Skeletal muscle satellite cell (primary cell): ENCODE results near the gene HEBP2.
"Not testable (repeated sequence)": the region's sequence is repeated elsewhere in the genome, so short reads cannot be mapped to it uniquely, and the experiment has no call there.

Experiments used
- H3K27me3 ChIP-seq: 2 replicates; pipeline ENCODE4 v1.7.0; 2013; ENCODE audit warnings: low read length; ENCODE audit not compliant: control insufficient read depth, insufficient read depth
- H3K36me3 ChIP-seq: 2 replicates; pipeline ENCODE4 v1.7.0; 2013; ENCODE audit warnings: mild to moderate bottlenecking, control low read depth, low read length; ENCODE audit not compliant: insufficient read depth
- H3K4me1 ChIP-seq: 2 replicates; pipeline ENCODE4 v1.7.0; 2013; ENCODE audit warnings: low read length; ENCODE audit not compliant: control insufficient read depth, insufficient read depth
- H3K4me2 ChIP-seq: 2 replicates; pipeline ENCODE4 v1.7.0; 2013; ENCODE audit warnings: mild to moderate bottlenecking, low read length
- H3K4me3 ChIP-seq: 2 replicates; pipeline ENCODE4 v1.7.0; 2013; ENCODE audit warnings: low read length
- H3K9ac ChIP-seq: 2 replicates; pipeline ENCODE4 v1.7.0; 2013; ENCODE audit warnings: mild to moderate bottlenecking, low read depth, low read length, moderate library complexity
- H3K9me3 ChIP-seq: replicated peaks from 2 replicates; pipeline ENCODE4 v1.7.0; 2013; ENCODE audit warnings: mild to moderate bottlenecking, control low read depth, low read length

Gene HEBP2

GRCh38 chr6:138417493-138418117 is 13.6 kb downstream of the HEBP2 start:
- Histone ChIP-seq H3K36me3 (peaks cover 17% of the 10 kb centered on the region), H3K9me3 (no peaks in the 10 kb centered on the region), H3K9ac (no peak overlapping the region), H3K4me3 (no peak overlapping the region), H3K4me1 (peaks cover 6% of the 10 kb centered on the region), H3K4me2 (no peak overlapping the region), H3K27me3 (no peaks in the 10 kb centered on the region)

DNA sequence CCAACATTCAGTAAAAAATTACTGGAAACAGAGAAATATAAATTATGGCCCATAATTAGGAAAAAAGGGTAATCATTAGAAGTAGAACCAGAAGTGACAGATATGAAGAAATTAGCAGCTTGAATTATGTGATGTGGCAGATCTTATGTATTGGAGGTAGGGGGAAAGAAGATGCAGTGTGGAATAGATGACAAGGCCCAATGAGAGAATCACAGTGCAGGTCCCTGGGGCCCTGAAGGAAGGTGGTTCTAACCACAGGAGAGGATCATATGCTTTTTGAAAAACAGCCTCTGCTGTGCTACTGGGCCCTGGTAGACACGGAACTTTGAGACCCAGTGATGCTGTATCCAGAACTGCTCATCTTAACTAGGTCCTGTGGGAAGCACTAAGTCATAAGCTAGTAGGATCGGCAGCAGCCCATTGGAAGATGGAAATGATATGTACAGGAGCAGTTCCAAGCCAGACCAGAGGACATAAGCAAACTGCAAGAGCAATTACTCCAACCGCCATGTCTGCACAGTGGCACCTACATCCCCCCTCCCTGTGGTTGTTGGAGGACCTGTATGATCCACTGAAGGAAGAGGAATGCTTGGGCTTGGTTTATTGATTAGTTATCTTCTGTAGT is 14.2 kb downstream of the HEBP2 start:
- no peaks in the 10 kb centered on the region for H3K27me3 ChIP-seq
- H3K9me3 ChIP-seq = no peaks in the 10 kb centered on the region

DNA sequence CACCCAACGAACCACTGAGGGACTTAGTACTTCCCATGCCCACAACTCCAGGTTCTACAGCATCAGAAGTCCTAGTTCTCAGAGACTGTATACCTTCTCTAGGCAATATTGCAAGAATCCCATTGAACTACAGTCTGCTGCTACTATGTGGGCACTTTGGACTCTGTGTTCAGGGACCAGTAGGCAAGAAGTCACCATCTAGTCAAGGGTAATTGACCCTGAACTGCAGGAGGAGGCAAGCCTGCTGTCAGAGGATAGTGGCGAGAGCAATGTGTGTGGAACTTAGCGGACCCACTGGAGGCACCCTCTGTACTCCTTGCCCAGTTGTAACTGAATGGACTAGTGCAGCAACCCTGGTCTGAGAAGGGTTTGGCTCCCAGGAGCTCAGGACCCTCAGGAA is 15.7 kb downstream of the HEBP2 start:
- Histone ChIP-seq H3K4me2 (no peak overlapping the region), H3K9ac (no peak overlapping the region)

More for the DNA sequence above, 14.2 kb downstream of the HEBP2 start:
- peaks cover 9% of the 10 kb centered on the region for H3K4me1 ChIP-seq
- no peak overlapping the region for H3K4me2 ChIP-seq
- H3K4me3 ChIP-seq = no peak overlapping the region
- no peak overlapping the region for H3K9ac ChIP-seq
- peaks cover 10% of the 10 kb centered on the region for H3K36me3 ChIP-seq

DNA sequence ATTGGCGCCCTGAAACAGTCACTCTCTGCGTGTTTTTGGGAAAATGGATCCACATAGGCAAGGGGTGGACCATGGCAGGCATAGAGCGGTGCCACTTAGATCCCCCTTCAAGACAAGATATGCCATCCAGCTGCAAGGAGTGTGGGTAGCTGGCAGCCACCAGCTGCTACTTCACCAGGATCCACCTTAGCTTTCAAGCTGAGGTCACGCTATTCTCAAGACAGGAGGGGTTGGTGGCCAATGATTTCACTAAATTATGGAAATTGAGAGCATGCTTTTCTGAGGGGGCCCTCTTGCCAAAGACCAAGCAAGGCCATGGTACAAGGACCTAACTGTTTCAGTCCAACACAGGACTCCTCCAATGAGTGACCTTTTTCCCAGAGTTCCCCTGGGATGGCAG is 16.3 kb downstream of the HEBP2 start:
- Histone ChIP-seq H3K4me1 (peaks cover 4% of the 10 kb centered on the region), H3K9me3 (no peaks in the 10 kb centered on the region), H3K36me3 (no peaks in the 10 kb centered on the region), H3K4me3 (no peak overlapping the region), H3K4me2 (no peak overlapping the region), H3K27me3 (no peaks in the 10 kb centered on the region), H3K9ac (no peak overlapping the region)

More for the DNA sequence above, 15.7 kb downstream of the HEBP2 start:
- Histone ChIP-seq H3K4me3 (no peak overlapping the region), H3K9me3 (no peaks in the 10 kb centered on the region), H3K36me3 (no peaks in the 10 kb centered on the region), H3K4me1 (peaks cover 10% of the 10 kb centered on the region), H3K27me3 (no peaks in the 10 kb centered on the region)

DNA sequence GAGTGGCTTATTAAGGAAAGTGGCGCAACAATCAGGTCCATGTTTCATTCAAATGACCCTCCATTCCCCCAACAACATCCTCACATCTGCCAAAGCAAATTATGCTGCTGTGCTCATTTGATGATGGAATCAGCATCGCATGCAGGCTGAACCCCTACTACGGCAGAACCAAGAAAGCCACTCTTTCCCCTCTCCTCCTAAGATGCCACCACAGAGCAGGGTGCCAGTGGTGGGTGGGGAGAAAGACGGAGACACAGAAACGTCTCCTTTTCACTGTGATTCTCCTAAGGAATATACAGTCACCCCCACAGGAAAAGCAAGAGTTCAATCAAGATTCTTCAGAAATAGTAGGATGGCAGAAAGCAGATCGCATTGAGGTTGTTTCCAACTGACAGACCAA is 17.1 kb downstream of the HEBP2 start:
- Histone ChIP-seq H3K4me2 (no peak overlapping the region), H3K36me3 (no peaks in the 10 kb centered on the region), H3K9ac (no peak overlapping the region), H3K4me3 (no peak overlapping the region), H3K9me3 (no peaks in the 10 kb centered on the region), H3K27me3 (no peaks in the 10 kb centered on the region), H3K4me1 (peaks cover 4% of the 10 kb centered on the region)

- Histone ChIP-seq H3K36me3 (peaks cover 3% of the 10 kb centered on the region), H3K27me3 (no peaks in the 10 kb centered on the region)
Observed at GRCh38 chr6:138421608-138422007, 17.6 kb downstream of the HEBP2 start.

GRCh38 chr6:138422861-138423260 is 18.8 kb downstream of the HEBP2 start:
- H3K36me3 ChIP-seq = peaks cover 4% of the 10 kb centered on the region
- H3K9me3 ChIP-seq = no peaks in the 10 kb centered on the region
- H3K27me3 ChIP-seq = no peaks in the 10 kb centered on the region
- peaks cover 4% of the 10 kb centered on the region for H3K4me1 ChIP-seq
- no peak overlapping the region for H3K4me3 ChIP-seq
- H3K9ac ChIP-seq = no peak overlapping the region
- no peak overlapping the region for H3K4me2 ChIP-seq

More at GRCh38 chr6:138421608-138422007, 17.6 kb downstream of the HEBP2 start:
- no peak overlapping the region for H3K9ac ChIP-seq
- no peaks in the 10 kb centered on the region for H3K9me3 ChIP-seq
- no peak overlapping the region for H3K4me3 ChIP-seq
- no peak overlapping the region for H3K4me2 ChIP-seq
- H3K4me1 ChIP-seq = peaks cover 4% of the 10 kb centered on the region

GRCh38 chr6:138424004-138424904 is 20.2 kb downstream of the HEBP2 start:
- no peaks in the 10 kb centered on the region for H3K27me3 ChIP-seq
- H3K4me3 ChIP-seq = no peak overlapping the region
- H3K9ac ChIP-seq = no peak overlapping the region
- H3K9me3 ChIP-seq = no peaks in the 10 kb centered on the region
- H3K4me2 ChIP-seq = no peak overlapping the region
- peaks cover 4% of the 10 kb centered on the region for H3K36me3 ChIP-seq
- H3K4me1 ChIP-seq = peaks cover 4% of the 10 kb centered on the region

DNA sequence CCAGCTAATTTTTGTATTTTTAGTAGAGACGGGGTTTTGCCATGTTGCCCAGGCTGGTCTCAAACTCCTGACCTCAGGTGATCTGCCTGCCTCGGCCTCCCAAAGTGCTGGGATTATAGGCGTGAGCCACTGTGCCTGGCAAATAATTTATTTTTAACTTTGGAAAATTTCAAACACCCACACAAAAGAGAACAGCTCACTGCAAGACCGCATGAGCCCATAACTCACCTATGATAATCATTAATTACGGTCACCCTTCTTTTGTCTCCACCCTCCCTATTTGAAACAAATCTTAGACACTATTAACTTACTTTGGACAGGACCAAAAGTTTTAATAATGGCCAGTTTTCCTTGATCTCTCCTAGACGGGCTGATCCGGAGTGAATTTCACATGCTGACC is 21.2 kb downstream of the HEBP2 start:
- not testable (repeated sequence) for H3K27me3 ChIP-seq, H3K4me3 ChIP-seq, H3K9me3 ChIP-seq, H3K4me2 ChIP-seq, H3K36me3 ChIP-seq, H3K9ac ChIP-seq, H3K4me1 ChIP-seq

- Histone ChIP-seq H3K4me2 (no peak overlapping the region), H3K9ac (no peak overlapping the region), H3K9me3 (no peaks in the 10 kb centered on the region), H3K4me3 (no peak overlapping the region), H3K36me3 (peaks cover 4% of the 10 kb centered on the region), H3K27me3 (no peaks in the 10 kb centered on the region), H3K4me1 (peaks cover 4% of the 10 kb centered on the region)
Observed at GRCh38 chr6:138426500-138427123, 22.6 kb downstream of the HEBP2 start.

- Histone ChIP-seq H3K4me2 (no peak overlapping the region), H3K27me3 (no peaks in the 10 kb centered on the region), H3K9me3 (no peaks in the 10 kb centered on the region), H3K4me3 (no peak overlapping the region), H3K36me3 (peaks cover 4% of the 10 kb centered on the region), H3K4me1 (peaks cover 4% of the 10 kb centered on the region), H3K9ac (no peak overlapping the region)
Observed at GRCh38 chr6:138427701-138428100, 23.7 kb downstream of the HEBP2 start.
